ENCODE data around the gene UBE2J2. TPM values are rescaled to one million over a fixed set of nuclear protein-coding genes. Genes with fewer than 3 reads are reported as not detected.
"Not testable (repeated sequence)": the region's sequence is repeated elsewhere in the genome, so short reads cannot be mapped to it uniquely, and the experiment has no call there.

Gene UBE2J2
- total RNA-seq, 1 donor from 2014 or later: 57.3 TPM

DNA sequence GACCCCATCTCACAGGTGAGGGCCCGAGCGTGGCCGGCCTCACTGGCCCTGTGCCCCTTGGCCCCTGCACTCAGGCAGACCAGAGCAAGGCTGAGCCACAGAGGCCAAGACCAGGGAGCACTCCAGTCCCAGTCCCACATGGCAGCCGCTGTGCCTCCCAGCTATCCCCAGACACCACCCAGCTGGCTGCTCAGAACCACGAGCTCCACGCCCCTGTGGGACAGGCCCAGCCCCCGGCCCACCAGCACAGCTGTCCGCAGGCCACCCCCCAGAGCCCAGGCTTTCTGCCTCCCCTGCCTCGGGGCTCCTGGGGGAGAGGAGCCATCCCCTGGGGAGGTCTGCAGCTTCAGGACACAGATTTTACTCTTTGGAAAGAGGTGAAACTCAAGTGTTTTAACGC lies 18.0 kb downstream of the UBE2J2 start:
- no peak for DNase-seq

DNA sequence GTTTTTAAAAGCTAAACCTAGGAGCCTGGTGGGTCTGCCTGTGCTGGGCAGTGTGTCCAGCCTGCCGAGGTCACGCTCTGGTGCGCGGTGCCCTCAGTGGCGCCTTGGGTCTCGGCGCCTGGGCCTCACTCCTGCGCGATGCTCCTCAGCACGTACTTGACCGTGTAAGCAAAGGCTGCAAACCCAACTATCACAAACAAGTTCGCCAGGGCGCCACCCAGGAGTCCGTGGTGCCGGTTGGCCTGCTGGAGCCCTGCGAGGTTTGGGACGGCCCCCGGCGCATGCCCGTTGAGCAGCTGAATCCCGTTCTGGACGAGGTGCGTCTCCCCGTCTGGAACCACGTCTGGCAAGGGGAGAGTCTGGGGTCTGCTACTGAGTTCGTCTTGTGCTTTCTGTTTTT lies 18.6 kb downstream of the UBE2J2 start:
- DNase-seq: no peak

DNA sequence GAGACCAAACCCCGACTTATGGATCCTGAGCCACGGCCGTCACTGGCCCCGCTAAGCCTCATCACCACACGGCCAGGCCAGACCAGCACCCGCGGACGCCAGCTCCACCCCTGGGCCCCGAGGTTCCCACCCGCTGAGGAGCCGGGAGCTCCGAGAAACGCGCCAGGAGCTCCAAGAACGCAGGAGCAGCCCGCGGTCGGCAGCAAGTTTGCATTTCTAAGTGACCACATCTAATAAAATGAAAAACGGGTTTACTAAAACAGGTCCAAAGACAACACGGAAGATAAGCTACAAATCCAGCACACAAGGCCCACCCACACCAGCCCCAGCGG lies 19.0 kb downstream of the UBE2J2 start:
- DNase-seq: no peak

DNA sequence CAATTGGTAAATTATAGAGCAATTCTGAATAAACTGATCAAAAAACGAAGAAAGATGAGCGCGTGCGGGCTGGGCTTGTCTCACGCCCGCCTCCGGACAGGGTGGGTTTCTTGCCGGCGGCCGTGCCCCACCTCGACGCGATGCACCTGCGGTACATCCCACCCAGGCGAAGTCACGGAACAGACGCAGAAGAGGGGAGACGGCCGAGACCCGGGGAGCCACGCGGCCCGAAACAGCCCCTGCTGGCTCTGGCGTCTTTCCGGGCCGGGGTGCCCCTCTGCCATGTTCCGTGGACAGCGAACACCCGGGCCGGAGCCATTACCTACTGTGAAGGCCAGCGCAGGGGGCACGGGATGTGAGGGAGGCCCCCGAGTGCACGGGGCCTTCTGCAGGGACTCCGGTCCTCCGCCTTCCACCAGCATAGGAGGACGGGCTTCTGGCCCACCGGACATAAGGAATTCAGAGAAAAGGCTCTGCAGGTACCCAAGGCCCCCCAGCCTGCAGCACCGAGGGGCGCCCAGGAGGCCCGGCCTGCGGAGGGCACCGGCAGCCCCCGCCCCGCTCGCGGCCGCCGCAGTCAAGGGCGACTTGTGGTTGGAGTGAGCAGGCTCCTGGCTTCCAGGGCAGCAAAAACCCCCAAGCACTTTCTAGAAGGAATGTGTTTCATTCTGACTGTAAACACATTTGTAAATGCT lies 19.5 kb downstream of the UBE2J2 start:
- DNase-seq: no peak

DNA sequence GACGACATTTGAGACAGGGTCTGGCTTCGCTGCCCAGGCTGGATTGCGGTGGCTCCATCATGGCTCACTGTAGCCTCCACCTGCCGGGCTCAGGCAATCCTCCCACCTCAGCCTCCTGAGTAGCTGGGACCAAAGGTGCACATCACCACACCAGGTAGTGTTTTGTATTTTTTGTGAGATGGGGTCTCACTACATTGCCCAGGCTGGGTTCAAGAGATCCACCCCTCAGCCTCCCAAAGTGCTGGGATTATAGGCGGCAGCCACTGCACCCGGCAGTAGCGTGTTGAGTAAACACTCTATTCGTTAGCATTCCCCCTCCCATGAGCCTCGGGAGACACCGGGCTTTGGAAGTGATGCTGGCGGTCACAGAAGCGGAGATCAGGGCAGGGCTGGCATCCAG lies 20.3 kb downstream of the UBE2J2 start:
- DNase-seq: no peak

DNA sequence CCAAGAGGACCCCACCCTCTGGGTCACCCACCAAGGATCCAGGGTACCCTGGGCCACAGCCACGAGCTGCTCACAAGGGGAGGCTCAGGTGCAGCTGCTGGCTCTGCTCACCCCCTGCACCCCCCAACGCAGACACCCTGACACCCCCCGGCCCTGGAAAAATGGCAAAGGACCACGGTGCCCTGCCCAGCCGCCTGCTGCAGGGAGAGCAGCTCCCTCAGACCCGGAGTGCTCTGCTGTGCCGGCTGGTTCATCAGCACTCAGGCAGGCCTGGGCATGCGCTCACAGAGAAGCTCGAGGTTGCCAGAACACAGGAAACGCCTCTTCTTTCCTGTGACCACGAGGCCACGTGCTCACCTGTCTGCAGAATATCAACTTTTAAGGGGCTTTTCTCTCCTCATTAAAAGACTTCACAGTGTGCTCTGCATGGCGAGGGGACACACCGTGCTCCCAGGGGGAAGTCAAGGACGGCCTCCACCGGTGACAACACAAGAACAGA lies 22.8 kb downstream of the UBE2J2 start:
- DNase-seq: peak; percentile 41

DNA sequence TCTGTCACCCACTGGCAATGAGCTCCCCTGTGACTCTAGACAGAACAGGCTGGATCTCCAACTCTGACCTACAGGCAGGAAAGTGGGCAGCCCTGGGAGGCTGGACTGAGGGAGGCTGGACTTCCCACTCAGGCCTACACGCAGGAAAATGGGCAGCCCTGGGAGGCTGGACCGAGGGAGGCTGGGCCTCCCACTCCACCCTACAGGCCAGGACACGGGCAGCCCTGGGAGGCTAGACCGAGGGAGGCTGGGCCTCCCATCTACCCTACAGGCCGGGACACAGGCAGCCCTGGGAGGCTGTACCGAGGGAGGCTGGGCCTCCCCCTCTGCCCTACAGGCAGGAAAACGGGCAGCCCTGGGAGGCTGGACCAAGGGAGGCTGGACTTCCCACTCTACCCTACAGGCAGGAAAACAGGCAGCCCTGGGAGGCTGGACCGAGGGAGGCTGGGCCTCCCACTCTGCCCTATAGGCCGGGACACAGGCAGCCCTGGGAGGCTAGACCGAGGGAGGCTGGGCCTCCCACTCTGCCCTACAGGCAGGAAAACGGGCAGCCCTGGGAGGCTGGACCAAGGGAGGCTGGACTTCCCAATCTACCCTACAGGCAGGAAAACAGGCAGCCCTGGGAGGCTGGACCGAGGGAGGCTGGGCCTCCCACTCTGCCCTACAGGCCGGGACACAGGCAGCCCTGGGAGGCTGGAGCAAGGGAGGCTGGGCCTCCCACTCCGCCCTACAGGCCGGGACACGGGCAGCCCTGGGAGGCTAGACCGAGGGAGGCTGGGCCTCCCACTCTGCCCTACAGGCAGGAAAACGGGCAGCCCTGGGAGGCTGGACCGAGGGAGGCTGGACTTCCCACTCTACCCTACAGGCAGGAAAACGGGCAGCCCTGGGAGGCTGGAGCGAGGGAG lies 25.4 kb downstream of the UBE2J2 start:
- DNase-seq: not testable (repeated sequence)

DNA sequence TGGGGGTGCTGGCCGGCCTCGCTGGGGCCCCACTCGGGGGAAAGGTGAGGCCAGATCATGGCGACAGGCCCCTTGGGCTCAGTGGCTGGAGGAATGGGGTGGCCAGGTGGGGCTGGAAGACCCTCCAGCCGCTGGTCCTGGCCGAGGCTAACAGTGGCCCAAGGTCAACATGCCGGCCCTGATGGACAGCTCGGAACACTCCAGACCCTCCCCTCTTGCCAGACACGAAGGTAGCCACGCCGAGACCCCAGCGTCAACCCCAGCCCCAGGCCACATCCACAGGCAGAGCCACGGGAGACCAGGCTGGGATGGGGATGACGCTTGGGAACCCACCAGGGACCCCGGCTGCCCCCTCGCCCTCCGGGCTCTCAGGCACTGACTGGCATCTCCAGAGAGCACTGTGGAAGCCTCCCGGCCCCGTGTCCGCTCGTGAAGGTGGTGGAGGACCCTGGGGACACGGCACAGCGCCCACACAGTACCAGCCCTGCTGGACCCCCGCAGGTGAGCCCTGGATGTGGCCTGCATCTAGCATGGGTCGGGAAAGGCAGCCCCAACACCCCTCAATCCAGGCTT lies 26.2 kb downstream of the UBE2J2 start:
- no peak for DNase-seq

DNA sequence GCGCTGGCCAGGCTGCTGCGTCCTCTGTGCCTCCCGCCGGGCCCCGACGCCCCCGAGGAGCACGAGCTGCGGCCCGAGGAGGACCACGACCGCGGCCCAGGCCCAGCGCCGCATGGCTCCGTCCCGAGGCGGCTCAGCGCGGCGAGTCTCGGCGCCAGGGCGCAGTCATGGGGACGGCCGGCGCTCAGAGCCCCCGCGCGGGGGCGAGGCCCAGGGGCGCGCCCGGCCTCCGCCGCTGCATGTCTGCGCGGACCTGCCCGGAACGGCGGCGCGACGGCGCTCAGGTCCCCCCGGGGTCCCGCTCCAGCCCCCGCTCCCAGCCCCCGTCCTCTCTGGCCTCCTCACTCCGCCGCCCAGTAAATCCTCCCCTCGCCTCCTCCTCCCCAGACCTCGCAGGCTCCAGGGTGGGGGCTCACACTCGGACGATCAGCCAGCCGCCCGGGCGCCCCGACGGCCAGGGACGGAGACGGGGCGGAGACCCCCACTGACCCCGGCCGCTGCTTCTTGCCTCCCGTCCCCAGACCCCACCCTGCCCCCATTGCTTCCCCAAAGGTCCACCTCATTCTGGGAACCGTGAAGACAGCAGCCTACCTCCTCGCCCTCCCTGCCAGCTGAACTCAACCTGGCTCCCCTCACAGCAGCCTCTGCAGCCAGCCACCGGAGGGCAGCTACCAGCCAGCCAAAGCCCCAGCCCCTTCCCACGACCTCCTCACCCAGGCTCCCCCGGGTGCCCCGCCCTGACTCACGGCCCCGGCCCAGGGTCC lies 26.9 kb downstream of the UBE2J2 start, which contains the start of gene C1QTNF12:
TSS of gene C1QTNF12 (minus strand) at position 146 of the 764 bp plus-strand sequence. CDS start at position 114, 32 bp downstream.
- no peak for DNase-seq

DNA sequence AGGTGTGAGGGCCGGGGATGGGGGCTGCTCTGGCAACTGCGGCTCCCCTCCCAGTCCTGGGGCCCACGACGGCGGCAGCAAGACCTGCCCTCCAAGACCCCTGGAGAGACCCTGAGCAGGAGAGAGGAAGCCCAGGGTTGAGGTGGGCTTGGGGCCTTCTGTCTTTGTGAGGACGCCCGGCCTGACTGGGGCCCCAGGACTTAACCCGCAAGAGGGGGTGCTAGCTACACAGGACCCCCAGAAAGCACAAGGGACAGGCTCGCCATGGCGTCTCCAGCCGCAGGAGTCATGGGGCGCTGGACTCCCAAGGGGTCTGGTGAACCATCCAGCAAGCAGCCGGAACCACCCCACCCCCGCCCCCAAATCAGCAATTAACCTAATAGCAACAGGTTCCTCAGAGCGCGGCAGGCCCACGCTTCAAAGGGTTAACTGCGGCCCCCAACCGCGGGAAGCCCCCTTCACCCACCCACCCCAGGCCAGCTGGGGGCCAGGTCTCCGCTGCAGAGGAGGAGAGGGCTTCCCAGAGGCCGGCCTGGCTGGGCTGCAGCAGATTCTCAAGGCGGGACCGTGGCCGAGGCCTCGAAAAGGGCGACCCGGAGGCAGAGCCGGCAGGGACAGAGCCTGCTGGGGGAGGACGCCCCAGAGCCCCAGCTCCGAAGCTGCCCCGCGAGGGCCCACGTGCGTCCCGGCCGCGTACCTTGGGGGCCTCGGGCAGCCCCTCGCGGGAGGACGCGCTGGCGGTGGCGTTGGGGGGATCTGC lies 27.7 kb downstream of the UBE2J2 start:
- DNase-seq: no peak

DNA sequence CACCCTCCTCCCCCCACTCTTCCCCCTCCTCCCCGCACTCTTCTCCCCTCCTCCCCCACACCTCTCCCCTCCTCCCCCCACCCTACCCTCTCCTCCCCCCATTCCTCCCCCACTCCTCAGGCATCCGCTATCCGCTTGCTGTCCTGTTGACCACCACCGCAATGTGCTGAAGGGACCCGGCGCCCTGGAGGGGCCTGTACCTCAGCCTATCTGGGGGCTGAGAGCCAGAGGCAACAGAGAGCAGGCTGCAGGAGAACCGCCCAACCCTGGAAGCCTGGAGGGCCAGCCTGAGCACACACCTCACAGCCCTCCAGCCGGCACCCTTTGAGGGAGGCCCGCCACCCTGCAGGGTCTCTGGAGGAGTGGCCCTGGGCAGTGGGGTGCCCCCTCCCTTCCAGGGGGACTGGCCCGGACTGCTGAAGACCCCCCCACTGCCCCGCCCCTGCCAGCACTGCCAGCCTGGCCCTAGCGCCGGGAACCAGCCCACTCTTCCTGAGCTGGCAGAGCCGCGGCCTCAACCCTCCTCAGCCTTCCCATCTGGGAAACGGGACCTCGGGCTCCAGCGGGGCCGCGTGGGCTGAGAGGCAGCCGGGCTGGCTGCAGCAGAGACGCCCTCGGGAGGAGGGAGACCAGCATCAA lies 28.4 kb downstream of the UBE2J2 start:
- DNase-seq: no peak

DNA sequence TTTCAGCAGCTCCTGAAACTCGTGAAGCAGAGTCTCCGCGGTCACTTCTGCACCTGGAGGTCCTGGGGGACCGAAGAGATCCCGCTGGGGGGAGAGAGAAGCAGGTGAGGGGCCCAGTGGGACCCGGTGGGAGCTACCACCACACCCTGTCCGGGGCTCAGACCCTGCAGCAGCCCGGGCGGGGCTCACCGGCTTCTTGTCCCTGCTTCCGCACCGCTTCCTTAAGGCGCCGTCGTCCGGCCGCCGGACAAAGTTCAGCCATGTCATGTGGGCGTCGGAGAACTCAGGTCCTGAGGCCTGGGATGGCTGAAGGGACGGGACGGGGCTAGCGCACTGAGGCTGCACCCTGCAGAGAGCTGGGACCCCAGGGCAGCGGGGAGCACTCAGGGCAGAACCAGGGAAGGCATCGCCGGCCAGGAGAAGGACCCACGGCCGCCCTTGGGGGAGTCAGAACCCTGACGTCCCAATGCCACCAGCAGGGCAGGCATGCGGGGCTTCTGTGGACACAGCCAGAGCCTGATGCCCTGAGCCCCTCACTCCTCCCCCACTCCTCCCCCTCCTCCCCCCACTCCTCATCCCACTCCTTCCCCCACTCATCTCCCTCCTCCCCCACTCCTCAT lies 29.4 kb downstream of the UBE2J2 start:
- DNase-seq: no peak

DNA sequence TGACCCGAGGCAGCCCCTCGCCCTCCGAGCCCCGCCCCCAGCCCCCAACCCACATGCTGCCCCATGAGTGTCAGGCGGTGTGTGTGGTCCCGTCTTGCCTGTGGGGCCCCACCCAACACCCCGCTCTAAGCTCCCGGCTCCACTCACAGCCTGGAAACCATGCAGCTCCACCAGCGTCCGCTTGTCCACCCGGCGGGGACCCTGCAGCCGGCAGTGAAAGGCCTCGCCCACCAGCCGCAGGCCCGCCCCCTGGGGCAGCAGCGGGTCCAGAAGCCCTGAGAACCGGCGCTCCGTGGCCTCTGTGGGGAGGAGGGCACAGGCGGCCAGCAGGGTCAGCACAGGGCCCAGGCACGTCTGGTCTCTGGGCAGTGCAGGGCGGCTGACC lies 29.9 kb downstream of the UBE2J2 start:
- DNase-seq: no peak

DNA sequence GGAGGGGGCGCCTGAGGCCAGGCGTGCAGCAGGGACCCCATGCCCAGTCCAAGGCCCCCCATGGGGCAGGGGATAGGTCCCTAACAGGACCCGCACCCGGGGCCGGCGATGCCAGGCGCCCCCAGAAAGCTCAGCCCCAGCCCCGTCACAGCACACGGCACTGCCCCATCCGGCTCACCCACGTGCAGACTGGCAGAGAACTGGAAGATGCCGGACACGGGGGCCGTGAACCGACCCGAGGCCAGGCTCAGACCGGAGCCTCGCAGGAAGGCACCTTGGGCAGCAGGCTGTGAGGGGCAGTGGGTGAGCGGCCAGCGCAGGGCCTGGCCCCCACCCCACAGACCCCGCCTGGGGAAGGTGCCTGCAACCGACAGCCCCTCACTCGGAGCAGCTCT lies 30.4 kb downstream of the UBE2J2 start:
- DNase-seq: no peak

DNA sequence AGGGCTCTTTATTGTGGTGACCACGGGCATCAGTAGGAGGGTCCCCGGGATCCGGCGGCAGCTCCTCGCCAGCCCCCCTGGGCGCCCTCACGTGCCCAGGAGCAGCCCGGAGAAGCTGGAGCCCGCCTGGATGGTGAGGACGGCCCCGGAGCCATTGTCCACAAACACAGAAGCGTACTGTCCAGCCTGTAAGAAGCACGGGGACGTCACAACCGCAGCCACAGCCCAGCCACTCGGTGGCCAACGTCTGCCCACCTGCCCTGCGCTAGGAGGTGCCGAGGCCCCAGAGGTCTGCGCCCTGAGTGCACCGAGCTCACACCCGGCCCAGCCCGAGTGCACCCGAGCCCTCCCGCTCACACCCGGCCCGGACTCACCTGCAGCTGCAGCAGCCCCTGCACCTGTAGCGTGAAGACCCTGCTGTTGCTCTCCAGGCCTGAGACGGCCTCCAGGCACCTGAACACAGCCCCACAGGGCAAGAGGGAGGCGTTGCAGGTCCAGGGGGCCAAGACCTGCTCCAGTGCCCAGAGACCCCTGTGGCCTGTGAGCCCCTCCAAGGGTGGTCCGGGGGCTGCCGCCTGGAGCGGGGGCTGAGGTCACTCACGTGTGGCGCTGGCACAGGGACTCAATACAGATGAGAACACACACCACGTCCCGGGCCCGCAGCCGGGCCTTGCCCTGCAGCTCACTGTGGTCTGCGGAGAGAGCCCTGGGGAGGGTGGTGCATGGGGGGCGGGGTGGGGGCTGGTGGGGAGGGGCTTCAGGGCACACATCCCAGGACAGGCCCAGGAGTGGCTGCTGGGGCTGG lies 31.0 kb downstream of the UBE2J2 start:
- no peak for DNase-seq

DNA sequence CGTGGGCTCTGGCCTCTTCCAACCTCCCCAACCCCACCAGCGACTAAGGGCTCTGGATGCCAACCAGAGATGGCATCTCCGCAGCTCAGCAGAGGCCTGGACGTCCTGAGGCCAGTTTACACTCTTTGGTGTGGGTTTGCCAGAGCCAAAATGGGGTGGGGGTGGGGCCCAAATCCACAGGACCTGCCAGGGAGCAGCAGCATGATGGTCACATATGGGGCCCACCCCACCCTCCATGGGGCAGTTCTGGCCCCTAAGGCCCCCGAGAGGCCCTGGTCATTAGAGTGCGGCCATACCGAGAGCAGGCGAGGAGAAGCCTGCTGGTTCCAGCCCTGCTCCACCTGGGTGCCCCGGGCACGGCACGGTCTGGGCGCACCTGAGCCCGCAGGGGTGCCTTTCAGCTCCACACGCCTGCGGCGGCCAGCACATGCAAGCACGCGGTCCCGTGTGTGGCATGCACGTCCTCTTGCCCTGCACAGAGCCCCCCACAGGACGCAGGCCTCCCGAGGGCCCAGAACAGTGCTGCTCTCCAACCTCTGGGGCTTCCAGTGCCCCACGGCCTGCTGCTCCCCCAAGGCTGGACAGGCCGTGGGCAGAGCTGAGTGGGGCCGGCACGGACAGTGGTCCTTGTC lies 31.9 kb downstream of the UBE2J2 start:
- no peak for DNase-seq

DNA sequence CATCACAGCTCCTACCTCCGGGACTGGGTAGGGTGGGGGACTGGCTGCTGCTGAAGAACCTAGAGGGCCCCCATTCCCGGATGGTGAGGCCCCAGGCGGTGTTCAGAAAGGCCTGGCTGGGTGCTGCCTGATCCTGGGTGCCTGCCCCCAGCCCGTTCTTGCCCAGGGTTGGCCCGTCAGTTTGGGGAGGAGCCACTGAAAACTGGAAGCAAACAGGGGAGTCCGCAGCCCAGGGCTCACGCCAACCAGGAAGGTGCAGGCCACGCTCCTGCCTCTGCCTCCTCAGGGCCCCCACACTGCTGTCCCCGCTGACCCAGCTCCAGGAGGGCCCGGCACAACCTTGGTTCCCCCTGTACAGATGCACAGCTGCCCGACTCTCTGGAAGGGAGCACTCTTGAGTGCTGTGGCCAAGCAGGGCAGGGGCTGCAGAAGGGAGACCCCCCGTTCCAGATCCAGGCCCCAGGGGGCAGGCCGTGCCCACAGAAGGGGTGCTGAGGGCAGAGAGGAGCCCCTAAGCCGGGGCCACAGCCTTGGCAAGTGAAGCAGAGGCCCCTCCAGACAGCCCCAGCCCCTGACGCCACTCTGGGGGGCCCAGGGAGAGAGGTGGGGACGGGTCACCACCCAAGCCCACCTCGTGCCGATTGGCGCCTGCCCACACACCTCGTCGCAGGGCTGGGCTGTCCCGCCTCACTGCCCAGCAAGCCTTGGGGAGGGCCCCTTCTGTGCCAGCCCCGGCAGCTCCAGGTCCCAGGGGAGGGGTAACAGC lies 32.6 kb downstream of the UBE2J2 start:
- no peak for DNase-seq

DNA sequence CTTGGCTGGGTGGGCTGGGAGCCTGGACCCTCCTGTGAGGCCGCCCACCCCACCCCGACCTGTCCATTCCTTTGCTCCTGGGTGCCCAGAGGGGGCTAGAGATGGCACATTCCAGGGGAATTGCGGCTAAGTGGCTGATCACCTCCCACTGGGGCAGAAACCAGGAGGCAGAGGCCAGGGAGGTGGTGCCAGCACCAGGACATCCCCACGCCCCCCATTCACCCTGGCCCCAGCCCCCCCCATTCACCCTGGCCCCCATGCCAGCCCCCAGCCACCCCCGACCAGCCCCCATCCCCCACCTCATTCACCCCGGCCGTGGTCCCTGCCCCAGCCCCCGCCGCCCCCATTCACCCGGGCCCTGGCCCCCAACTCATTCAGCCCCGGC lies 33.3 kb downstream of the UBE2J2 start:
- no peak for DNase-seq

Data from dermis blood vessel endothelial cell (primary cell).